Cardiac septum (tissue), 1 donor: ENCODE measurements around the gene ELF5. TPM values are rescaled to one million over a fixed set of nuclear protein-coding genes. Genes with fewer than 3 reads are reported as not detected.

Experiments used
- DNase-seq: peaks from one replicate; pipeline ENCODE4 v3.0.0-alpha.2; 2020; ENCODE audit warnings: low spot score
- intact Hi-C: fragments of 100-400 bp; cut with DNase I; formaldehyde crosslinking; loops from one replicate; pipeline ENCODE4 v1.14.0; 2022
- total RNA-seq: library from RNA; stranded (reverse); fragmentation: NEBNext Ultra II Directional; extraction: Animal tissue kit (Norgen Biotek cat#: 25700); gene quantifications from one replicate; pipeline ENCODE4 v1.2.1, GENCODE V29; 2021
- donor health status: DM: no; HTN: no; CAD: no.

ELF5 gene
- total RNA-seq, 1 donor from 2014 or later = not detected

DNA sequence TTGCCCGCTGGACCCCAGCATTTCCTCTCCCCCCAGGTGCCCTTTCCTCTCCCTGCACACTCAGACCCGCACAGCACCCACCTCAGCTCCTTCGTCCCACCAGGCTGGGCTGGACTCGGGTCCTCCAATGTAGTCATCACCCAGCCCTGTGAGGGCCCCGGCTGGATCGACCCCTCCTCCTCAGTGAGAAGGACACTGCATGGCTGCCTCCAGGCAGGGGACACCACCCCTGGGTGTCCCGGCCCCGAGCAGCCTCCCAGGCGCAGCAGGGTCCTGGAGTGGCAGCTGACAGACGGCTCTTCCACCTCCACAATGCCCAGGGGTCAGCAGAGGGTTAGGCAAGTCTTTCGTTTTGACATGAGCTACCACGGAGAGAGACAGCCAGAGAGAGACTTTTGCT, 11.1 kb upstream of the ELF5 start:
- no peak for DNase-seq
- intact Hi-C loops = no loop called here

DNA sequence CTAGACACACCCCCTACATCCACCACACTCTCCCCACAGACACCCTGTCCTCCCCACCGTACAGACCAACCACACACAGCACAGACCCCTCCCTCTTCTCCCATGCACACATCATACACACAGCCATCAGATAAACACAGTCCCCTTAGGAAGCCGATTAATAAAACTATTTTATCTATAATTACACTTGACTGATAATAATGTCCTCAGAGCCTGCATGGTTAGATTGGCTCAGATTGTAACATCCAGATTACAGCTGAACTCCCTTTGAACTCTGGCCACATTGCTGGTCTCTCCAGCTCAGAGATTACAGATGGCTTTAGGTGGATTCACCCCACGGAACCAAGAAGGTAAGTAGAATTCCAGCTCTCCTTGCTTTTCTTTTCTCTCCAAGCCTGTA, 9.5 kb upstream of the ELF5 start:
- DNase-seq = no peak
- intact Hi-C loops = no loop called here

DNA sequence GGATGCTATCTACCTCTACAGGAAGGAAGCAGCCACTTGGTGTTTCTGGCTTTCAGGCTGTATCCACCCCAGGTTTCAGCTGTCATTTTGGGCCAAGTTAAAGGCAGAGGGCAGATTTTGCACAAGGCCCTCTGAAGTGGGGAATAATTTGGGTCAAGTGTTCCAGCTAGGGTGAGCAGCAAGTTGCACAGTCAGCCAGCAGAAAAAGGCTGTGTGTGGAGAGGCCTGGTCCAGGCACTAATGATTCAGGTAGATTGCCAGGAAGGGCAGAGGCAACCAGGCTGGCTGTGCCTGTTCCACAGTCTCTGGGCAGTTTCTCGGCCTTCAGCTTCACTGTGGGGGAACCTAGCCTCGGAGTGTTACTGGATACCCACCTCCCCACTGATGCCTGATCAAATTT, 8.6 kb upstream of the ELF5 start:
- DNase-seq = no peak
- intact Hi-C loops = no loop called here

DNA sequence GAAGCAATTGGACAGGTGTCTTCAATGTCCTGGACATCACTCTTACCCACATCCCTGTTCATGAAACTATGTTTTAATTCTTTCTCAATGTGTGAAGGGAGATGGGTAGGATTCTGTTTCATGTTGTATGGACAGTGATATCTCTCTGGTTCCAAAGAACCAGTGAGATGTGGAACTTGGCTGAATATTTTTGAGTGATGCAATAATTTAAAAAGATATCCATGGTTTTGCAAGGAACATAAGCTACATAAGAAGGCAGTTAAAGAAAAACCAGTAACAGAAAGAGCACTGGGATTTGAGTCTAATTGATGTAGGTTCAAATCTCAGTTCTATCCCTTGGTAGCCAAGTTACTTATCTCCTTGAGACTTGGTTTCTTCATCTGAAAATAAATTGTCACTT, 7.7 kb upstream of the ELF5 start:
- intact Hi-C loops = no loop called here
- DNase-seq = no peak

DNA sequence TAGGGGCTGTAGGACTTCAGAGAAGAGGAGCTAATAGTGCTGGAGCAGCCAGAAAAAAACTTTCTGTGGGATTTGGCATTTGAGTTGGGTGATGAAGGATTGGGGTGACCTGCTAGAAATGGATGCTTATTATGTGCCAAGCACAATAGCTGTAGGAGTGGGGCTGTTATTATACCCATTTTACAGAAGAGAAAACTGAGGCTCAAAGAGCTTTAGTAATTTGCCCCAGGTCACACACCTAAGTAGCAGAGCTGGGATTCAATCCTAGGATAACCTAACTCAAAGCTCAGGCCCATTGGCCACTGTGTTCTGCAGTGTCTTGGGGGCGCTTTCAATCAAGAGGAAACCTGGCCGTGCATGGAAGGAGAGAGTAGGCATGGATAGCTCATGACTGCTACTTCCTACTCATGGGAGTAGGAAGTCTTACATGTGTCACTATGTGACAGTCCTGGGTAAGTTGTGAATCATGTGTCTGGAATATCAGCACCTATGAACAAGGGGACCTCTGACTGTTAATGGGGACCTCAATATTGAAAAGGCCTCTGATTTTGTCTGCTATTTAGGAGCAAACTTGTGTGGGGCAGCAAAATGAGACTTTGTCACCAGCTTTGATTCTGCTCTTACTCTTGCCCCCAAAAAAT, 6.1 kb upstream of the ELF5 start:
- intact Hi-C loops = no loop called here
- DNase-seq = no peak

DNA sequence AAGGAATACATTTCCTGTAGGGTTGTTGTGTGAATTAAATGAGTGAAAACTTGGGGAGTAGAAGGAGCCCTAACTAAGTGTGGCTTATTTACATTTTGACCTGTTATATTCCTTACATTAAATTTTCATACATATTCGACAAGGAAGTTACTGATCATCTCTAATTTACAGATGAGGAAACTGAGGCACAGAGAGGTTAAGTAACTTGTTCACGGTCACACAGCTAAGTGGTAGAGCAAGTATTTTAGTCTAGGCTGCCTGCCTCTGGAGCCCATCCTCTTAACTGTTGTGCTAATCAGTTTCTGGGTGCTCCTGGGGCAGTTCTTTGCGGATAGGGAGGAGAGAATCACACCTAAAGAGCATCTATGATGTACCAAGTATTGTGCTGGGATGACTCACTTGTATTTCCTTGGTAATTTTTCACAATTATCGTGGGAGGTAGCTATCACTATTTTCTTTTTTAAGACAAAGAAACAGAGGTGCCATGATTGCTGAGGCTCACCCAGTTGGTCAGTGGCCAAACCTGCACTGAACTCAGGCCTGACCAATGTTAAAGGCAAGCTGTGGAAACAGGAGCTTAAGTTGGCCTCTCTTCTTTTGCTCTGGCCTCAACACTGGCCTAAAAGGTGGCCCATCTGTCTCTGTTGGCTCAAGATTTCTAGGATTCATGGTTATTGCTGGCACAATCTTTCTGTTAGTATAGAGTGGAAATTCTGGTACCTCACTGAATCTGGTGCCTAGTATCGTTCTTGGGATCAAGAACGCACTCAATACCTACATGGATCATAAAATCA, 2.9 kb upstream of the ELF5 start:
- DNase-seq = no peak
- intact Hi-C loops = no loop called here

DNA sequence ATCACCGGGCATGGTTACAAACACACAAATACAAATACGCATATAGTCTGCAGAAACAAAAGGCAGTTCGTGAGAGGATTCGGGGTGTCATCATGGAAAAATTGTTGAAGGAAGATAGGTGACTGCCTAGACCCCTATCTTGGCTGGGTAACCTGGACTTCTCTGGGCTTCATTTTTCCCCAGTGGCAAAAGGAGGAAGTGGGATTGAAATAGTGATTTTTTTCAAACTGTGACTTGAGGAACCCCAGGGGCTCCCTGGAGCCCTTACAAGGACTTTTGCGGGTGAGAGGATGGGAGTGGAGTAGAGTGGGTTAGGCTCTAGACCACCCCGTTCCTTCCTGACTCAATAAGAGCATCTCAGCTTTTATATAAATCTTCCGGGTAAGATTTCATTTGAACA, 1.0 kb upstream of the ELF5 start:
- intact Hi-C loops = no loop called here
- no peak for DNase-seq

DNA sequence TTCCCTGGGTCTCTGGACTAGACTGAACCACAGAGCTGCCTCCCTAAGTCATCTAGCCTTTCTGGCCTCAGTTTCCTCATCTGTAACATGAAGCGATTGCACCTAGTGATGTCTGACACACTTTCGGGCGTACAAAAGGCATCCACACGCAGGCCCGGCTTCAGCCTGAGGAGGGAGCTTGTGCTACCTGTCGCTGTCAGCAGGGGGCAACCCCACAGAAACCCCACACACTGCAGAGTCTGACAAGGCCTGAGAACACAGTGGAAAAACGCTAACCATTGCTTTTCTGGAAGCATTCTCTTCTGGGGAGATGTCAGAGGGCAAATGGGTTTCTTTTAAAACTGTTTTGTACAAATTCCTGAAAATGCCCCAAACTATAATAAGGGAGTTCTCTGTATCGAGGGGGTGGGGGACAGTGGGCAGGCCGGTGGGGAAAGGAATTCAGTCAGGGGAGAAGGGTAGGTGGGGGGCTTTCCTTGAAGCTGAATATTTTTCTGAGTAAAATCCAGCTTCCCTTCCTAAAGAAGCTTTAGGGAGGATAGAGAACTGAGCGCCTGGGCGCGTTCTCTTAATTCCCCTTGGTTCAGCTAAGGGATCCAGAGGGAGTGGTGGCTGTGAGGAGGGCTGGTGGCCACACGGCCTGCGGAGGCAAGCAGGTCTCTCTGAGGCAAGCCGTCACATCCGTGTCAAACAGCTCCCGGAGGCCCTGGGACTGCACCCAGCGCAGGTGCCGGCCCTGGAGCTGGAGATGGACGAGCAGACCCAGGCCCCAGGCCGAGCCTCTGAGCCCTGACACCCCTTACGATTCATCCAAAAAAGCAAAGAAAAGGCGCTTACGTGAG, 533 bp downstream of the ELF5 start:
- intact Hi-C loops = no loop called here
- DNase-seq = no peak

DNA sequence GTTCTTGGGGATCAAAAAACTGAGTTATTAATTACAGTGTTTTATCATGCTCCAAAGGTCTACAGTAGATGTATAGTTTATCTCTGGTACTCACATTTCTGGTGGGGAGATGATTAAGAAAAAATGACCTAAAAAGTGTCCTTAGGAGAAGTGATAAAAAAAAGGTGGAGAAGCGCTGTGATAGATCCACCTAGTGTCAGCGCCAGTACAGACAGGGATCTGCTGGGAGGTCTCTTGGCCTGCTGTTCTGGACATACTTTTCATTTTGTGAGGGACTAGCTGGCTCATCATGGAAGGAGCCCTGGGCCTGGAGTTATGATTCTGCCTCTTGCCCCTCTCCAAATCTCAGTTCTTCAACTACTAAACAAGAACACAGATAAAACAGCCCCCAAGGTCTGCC, 2.9 kb downstream of the ELF5 start:
- no peak for DNase-seq
- intact Hi-C loops = no loop called here

DNA sequence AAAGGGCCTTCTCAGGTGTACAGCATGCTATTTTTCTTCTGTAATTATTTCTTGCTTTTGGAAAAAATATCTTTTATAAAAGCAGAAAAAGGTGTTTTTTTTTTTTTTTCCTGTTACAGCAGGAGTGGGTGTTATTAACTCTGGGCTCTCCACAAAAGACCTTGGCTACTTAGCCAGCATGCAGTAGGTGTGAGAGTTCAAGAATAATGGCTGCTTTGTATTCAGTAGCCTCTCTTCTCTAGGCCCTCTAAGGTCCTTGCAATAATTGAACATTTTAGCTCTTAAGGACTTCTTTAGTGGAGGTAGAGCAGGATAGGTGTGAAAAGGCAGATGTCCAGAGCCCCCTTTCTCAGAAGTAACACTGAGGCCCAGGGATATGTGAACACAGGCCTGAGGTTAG, 3.4 kb downstream of the ELF5 start:
- no peak for DNase-seq
- intact Hi-C loops = no loop called here

DNA sequence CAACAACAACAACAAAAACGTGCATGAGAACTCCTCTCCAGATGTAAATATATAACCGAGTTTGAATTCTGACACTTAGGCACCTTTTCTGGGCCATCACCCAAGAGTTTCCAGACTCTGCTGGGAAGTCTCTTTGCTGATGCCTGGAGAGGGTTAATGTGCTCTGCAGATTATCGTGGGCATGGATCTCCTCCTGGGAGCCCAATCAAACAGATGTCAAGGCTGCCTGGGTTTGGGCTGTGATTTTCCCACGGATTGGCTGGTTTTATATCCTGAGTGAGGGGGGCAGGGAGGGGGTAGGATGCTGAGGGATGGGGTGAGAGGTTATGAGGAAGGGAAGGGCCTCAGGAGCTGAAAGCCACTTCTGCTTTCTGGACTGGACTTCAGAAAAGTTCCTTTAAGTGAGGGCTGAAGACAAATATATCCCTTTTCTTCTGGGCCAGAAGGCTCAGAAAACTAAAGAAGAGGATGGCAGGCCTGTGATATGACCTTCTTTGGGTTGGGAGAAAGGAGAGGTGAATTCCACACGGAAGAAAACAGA, 4.2 kb downstream of the ELF5 start:
- no peak for DNase-seq
- intact Hi-C loops = no loop called here

DNA sequence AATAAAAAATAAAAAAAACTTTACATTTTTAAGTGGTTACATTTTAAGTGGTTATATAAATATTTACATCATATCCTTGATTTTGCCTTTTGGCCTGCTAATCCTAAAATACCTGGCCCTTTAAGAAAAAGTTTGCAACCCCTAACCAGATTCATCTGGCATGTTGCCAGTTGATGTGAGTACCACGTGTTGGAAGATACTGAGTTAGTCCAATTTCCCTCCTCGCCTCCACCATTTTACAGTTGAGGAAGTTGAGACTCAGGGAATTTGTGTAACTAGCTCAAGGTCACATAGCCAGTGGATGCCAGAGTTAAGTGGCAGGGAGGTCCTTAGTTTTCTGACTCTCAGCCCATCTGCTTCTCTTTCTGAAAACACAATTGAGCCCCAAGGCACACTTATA, 5.1 kb downstream of the ELF5 start:
- no peak for DNase-seq
- intact Hi-C loops = no loop called here

DNA sequence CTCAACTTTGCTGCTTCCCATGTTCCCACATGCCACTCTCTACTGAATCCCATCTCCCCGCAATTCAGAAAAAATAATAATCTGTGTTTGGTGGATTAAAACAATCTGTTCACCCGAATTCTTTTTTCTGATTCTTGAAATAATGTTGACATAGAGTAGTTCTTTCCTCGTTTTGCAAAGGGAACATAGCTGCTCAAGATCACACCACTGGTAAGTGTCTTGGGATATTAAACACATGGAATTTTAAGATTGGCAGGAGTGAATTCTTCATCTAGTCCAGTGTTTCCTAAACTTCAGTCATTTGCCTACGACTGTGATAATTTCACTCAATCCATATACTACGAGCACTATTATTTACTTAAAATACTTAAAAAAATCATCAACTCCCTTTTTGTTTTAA, 6.0 kb downstream of the ELF5 start:
- intact Hi-C loops = no loop called here
- no peak for DNase-seq

DNA sequence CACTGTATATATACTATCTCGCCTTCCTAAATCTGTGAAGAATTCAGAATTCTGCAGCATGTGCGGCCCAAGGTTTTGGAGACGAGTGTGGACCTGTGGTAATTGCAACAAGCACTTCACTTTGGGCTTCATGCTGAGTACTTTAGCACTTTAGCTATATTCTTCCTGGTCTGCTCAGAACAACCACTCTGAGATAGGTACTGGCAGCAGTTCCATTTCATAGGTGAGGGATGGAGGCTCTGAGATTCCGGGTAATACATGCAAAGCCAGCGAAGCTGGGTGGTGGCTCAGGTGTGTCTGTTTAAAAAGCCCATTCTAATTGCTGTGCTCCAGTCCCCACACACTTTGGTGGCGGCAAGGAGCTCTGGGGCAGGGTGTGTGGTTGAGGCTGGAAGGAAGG, 6.4 kb downstream of the ELF5 start:
- DNase-seq = no peak
- intact Hi-C loops = no loop called here

DNA sequence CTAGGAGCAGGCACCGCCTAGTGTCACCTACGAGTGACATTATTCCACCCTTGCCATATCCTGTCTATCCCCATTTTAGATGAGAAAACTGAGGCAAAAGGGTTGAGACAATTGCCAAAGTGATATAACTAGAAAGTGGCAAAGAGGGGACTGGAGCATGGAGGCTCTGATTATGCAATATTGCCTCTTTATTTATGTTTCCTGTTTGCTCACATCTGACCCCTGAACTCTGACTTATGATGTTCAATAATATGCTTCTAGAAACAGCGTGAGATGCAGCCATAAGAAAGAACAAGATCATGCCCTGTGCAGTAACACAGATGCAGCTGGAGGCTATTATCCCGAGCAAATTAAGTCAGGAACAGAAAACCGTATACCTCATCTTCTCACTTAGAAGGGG, 7.7 kb downstream of the ELF5 start:
- DNase-seq = no peak
- intact Hi-C loops = no loop called here

DNA sequence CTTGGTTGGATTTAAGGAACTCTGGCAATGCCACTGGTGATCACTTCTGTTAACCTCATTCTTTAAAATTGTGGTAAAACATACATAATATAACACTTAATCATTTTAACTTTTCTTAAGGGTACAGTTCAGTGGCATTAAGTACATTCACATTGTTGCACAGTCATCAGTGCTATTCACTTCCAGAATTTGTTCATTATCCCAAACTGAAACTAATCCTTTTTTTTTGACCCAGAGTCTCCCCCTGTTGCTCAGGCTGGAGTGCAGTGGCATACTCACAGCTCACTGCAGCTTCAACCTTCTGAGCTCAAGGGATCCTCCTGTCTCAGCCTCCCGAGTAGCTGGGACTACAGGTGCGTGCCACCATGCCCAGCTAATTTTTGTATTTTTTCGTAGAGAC, 10.6 kb downstream of the ELF5 start:
- intact Hi-C loops = no loop called here
- no peak for DNase-seq

DNA sequence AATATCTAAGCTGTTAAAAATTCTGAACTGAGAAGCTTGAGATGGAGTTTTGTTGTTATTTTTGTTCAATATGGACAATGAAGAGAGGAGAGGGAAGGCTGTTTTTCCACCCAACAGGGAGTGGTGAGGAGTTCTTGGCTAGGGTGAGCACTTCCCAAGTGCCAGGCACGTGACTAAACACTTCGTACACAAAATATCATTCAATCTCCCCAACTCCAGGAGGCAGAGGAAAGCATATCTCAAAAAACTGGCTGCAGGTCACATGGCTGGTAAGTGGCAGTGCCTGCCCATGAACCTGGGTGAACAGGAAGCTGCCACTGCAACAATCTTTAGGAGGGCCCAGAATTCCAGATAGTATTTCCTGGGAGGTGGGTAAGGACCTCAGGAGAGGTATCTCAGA, 11.6 kb downstream of the ELF5 start:
- intact Hi-C loops = no loop called here
- DNase-seq = no peak

DNA sequence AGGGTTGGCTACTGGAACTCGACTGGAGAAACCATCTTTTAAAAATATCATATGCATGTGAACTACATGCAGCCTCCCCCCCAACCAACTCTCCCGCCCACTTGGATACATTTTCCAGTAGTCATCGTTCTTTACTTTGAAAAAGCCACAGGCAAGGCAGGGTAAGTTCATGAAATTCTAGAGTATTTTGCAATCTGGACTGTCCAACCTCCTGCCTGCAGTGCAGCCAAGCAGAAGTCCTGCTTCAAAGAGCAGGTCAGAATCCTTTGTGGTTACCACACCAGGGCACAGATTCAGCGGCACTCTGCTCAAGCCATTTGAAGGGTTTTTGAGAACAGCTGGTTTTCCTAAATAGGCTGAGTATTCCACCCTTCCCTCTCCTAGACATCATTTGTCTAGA, 12.1 kb downstream of the ELF5 start:
- intact Hi-C loops = no loop called here
- no peak for DNase-seq

DNA sequence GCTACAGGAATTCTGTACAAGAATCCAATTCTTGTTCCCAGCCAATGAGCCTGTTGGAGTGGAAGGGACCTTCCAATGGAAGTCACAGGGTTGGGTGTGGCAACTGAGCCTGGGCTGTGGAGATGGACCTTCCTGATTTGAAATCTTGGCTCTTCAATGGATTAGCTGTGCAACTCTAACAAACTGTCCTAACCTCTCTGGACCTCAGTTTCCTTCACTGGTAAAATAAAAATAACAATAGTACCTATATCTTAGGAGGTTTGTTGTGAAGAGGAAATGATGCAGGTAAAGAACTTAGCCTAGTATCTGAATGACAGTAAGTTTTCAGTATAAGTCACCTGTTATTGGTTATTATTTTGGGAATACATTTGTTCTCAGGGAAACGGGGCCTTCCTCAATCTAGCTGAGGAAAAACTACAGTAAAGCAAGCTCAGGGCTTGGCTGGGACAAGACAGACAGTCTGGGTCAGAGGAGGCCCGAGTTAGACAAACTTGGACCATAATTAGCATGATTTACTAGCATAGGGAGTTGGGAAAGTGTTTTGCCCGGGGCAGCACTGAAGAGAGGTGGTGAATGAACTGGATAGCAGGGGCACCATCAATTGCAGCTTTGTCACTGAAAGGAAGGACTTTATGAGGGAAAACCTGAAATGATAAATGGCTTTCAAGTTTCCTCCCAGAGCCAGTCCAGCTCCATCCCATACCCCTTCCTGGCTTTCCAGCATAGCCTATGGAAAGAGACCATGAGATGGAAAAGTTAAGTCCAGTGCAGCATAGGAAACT, 13.7 kb downstream of the ELF5 start:
- DNase-seq = no peak
- intact Hi-C loops = loop anchor here (10.0 kb wide), 2 partner anchors 125 to 325 kb away; no protein-coding TSS in a partner anchor
